ENCODE measurements around the gene TRUB2. TPM values are rescaled to one million over a fixed set of nuclear protein-coding genes. Genes with fewer than 3 reads are reported as not detected.
A peak's percentile ranks its signal among the peaks of the same experiment; 100 is the strongest.

TRUB2 gene
- total and polyA plus RNA-seq, 2 of the 13 experiments (the other 11 are each of a cell fraction or from before 2014, with no cell fraction given), result 22.3 to 41.2 TPM

DNA sequence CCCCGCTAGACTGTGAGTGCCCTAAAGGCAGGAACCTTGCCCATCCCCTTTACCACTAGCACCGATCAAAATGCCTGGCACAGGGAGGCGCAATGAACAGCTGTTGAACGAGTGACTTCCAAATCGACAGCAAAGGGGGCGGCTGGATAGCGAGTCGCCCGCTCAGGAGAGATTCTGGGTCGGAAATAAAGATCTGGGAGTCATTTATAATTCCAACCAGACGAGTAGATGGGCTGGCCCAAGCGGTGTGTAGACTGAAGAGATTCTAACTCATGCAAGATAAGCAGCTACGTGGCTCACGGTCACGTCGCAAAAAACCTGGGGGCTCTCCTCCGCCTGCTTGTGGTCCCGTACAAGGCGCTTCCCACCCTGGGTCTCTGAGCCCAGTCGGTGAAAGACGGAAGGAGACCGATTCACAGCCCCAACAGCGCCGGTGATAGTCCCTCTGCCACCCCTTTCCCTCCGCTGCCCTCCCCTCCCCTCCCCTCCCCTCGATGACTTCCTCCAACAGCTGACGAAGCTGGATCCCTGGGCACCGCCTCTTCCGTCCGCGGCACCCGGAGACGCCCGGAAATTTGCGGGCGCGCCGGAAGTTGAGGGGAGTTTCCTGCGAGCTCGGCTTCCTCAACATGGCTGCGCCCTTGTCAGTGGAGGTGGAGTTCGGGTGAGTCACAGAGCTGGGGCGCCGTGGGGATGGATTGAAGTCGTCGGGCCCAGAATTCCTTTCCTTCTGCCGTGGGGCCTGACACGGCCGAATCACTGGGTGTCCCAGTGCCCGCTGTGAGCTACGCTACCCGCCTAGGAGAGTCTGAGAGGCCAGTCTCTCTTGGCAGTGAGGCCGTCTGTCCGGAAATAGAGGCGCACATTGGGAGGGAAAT lies 48.7 kb upstream of the TRUB2 start, which contains the start of gene URM1 (continued):
- TF ChIP-seq SIN3A (IDR thresholded peaks at IDR 0.05; ENCODE audit: borderline replicate concordance, low read depth, low read length) (peak; percentile 44; the same call in 1 of the 2 replicates), SP2 (CRISPR knock-in tag; IDR thresholded peaks at IDR 0.05) (peak; percentile 85), YY1 (IDR thresholded peaks at IDR 0.05; ENCODE audit: insufficient read depth, insufficient replicate concordance, low read depth, low read length) (peak; percentile 98), HCFC1 (IDR thresholded peaks at IDR 0.05; ENCODE audit: low read depth, low read length) (peak; percentile 50; the same call in 1 of the 2 replicates), POLR2G (IDR thresholded peaks at IDR 0.05; ENCODE audit: low read depth, low read length) (peak; percentile 91), ZNF720 (CRISPR knock-in tag; IDR thresholded peaks at IDR 0.05) (no peak), ZNF20 (CRISPR knock-in tag; IDR thresholded peaks at IDR 0.05) (no peak), GABPA (IDR thresholded peaks at IDR 0.05; ENCODE audit: low read depth, low read length) (peak; percentile 88), GABPA (CRISPR knock-in tag; IDR thresholded peaks at IDR 0.05; ENCODE audit: low read depth) (peak; percentile 97), ZNF552 (CRISPR knock-in tag; IDR thresholded peaks at IDR 0.05; ENCODE audit: borderline replicate concordance) (no peak), GATAD1 (CRISPR knock-in tag; IDR thresholded peaks at IDR 0.05) (peak; percentile 97), SRY (CRISPR knock-in tag; IDR thresholded peaks at IDR 0.05) (peak; percentile 70), TGIF2 (CRISPR knock-in tag; IDR thresholded peaks at IDR 0.05) (0 out of 2 replicates have a peak, but pooled peaks have one; percentile 41), NR2C2 (CRISPR knock-in tag; IDR thresholded peaks at IDR 0.05; ENCODE audit: borderline replicate concordance) (peak; percentile 70; the same call in 1 of the 2 replicates), ZNF674 (CRISPR knock-in tag; IDR thresholded peaks at IDR 0.05; ENCODE audit: low read depth) (no peak)
- TF ChIP-seq, protein P1, sequence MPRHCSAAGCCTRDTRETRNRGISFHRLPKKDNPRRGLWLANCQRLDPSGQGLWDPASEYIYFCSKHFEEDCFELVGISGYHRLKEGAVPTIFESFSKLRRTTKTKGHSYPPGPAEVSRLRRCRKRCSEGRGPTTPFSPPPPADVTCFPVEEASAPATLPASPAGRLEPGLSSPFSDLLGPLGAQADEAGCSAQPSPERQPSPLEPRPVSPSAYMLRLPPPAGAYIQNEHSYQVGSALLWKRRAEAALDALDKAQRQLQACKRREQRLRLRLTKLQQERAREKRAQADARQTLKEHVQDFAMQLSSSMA (CRISPR knock-in tag; IDR thresholded peaks at IDR 0.05), result peak; percentile 55; the same call in 1 of the 2 replicates
- TF ChIP-seq, protein P2, sequence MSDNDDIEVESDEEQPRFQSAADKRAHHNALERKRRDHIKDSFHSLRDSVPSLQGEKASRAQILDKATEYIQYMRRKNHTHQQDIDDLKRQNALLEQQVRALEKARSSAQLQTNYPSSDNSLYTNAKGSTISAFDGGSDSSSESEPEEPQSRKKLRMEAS (IDR thresholded peaks at IDR 0.05), result peak; percentile 61
- TF ChIP-seq, protein P3, sequence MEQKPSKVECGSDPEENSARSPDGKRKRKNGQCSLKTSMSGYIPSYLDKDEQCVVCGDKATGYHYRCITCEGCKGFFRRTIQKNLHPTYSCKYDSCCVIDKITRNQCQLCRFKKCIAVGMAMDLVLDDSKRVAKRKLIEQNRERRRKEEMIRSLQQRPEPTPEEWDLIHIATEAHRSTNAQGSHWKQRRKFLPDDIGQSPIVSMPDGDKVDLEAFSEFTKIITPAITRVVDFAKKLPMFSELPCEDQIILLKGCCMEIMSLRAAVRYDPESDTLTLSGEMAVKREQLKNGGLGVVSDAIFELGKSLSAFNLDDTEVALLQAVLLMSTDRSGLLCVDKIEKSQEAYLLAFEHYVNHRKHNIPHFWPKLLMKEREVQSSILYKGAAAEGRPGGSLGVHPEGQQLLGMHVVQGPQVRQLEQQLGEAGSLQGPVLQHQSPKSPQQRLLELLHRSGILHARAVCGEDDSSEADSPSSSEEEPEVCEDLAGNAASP (CRISPR knock-in tag; IDR thresholded peaks at IDR 0.05; ENCODE audit: borderline replicate concordance), result peak; percentile 39; the same call in 1 of the 2 replicates
- TF ChIP-seq, protein P4, sequence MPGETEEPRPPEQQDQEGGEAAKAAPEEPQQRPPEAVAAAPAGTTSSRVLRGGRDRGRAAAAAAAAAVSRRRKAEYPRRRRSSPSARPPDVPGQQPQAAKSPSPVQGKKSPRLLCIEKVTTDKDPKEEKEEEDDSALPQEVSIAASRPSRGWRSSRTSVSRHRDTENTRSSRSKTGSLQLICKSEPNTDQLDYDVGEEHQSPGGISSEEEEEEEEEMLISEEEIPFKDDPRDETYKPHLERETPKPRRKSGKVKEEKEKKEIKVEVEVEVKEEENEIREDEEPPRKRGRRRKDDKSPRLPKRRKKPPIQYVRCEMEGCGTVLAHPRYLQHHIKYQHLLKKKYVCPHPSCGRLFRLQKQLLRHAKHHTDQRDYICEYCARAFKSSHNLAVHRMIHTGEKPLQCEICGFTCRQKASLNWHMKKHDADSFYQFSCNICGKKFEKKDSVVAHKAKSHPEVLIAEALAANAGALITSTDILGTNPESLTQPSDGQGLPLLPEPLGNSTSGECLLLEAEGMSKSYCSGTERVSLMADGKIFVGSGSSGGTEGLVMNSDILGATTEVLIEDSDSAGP (CRISPR knock-in tag; IDR thresholded peaks at IDR 0.05; ENCODE audit: borderline replicate concordance), result peak; percentile 63; the same call in 1 of the 2 replicates
- TF ChIP-seq, protein P5, sequence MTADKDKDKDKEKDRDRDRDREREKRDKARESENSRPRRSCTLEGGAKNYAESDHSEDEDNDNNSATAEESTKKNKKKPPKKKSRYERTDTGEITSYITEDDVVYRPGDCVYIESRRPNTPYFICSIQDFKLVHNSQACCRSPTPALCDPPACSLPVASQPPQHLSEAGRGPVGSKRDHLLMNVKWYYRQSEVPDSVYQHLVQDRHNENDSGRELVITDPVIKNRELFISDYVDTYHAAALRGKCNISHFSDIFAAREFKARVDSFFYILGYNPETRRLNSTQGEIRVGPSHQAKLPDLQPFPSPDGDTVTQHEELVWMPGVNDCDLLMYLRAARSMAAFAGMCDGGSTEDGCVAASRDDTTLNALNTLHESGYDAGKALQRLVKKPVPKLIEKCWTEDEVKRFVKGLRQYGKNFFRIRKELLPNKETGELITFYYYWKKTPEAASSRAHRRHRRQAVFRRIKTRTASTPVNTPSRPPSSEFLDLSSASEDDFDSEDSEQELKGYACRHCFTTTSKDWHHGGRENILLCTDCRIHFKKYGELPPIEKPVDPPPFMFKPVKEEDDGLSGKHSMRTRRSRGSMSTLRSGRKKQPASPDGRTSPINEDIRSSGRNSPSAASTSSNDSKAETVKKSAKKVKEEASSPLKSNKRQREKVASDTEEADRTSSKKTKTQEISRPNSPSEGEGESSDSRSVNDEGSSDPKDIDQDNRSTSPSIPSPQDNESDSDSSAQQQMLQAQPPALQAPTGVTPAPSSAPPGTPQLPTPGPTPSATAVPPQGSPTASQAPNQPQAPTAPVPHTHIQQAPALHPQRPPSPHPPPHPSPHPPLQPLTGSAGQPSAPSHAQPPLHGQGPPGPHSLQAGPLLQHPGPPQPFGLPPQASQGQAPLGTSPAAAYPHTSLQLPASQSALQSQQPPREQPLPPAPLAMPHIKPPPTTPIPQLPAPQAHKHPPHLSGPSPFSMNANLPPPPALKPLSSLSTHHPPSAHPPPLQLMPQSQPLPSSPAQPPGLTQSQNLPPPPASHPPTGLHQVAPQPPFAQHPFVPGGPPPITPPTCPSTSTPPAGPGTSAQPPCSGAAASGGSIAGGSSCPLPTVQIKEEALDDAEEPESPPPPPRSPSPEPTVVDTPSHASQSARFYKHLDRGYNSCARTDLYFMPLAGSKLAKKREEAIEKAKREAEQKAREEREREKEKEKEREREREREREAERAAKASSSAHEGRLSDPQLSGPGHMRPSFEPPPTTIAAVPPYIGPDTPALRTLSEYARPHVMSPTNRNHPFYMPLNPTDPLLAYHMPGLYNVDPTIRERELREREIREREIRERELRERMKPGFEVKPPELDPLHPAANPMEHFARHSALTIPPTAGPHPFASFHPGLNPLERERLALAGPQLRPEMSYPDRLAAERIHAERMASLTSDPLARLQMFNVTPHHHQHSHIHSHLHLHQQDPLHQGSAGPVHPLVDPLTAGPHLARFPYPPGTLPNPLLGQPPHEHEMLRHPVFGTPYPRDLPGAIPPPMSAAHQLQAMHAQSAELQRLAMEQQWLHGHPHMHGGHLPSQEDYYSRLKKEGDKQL (CRISPR knock-in tag; IDR thresholded peaks at IDR 0.05; ENCODE audit: low read depth), result no peak
